PC-9 (cell line): Measurements from ENCODE around the gene EED. TPM values are rescaled to one million over a fixed set of nuclear protein-coding genes. Genes with fewer than 3 reads are reported as not detected.

Source experiments
- BruUV-seq: library from RNA; stranded (reverse); fragments of 400-500 nt; replicated peaks from 2 replicates; lab custom pipeline; 2021; lab: Mats Ljungman, UMichigan
- CTCF ChIA-PET: fragments of 300-600 bp; sonication (Branson Sonifier 250); formaldehyde crosslinking; loops from one replicate; lab custom pipeline; 2022; ENCODE audit warnings: antibody characterized with exemption; lab: Charles Lee
- POLR2A ChIA-PET: fragments of 300-600 bp; sonication (Branson Sonifier 250); formaldehyde crosslinking; loops from one replicate; lab custom pipeline; 2022; ENCODE audit warnings: antibody characterized with exemption; ENCODE audit not compliant: unreplicated experiment; lab: Charles Lee
- DNase-seq, 2 experiments: peaks; one replicate each; pipeline versions ENCODE4 v3.0.0 to v3.0.0-alpha.2; 2015 to 2022; ENCODE audit warnings: mixed read lengths in 1 of 2
- H2AFZ ChIP-seq: fragments of 200-600 bp; sonication (generic); 2 replicates; pipeline ENCODE4 v1.8.1; 2017; ENCODE audit warnings: antibody characterized with exemption
- H3F3A ChIP-seq: fragments of 200-600 bp; sonication (generic); 2 replicates; pipeline ENCODE4 v1.8.1; 2017; ENCODE audit warnings: antibody characterized with exemption, mild to moderate bottlenecking, low read depth; ENCODE audit not compliant: insufficient read depth
- H3K27ac ChIP-seq: fragments of 200-600 bp; sonication (generic); 2 replicates; pipeline ENCODE4 v1.6.1; 2016; ENCODE audit warnings: mixed run types
- H3K27me3 ChIP-seq: fragments of 200-600 bp; sonication (generic); 2 replicates; pipeline ENCODE4 v1.6.1; 2016; ENCODE audit warnings: low read depth, mixed run types; ENCODE audit not compliant: insufficient read depth
- H3K36me3 ChIP-seq: fragments of 200-600 bp; sonication (generic); 2 replicates; pipeline ENCODE4 v1.6.1; 2016; ENCODE audit warnings: low read depth, mixed run types
- H3K4me1 ChIP-seq: fragments of 200-600 bp; sonication (generic); replicated peaks from 2 replicates; pipeline ENCODE4 v1.6.1; 2016; ENCODE audit warnings: mixed run types; ENCODE audit not compliant: insufficient read depth
- H3K4me2 ChIP-seq: fragments of 200-600 bp; sonication (generic); 2 replicates; pipeline ENCODE4 v1.6.1; 2017; ENCODE audit warnings: mixed run types
- H3K4me3 ChIP-seq: fragments of 200-600 bp; sonication (generic); 2 replicates; pipeline ENCODE4 v1.6.1; 2016; ENCODE audit warnings: mixed run types
- H3K79me2 ChIP-seq: fragments of 200-600 bp; sonication (generic); 2 replicates; pipeline ENCODE4 v1.6.1; 2017; ENCODE audit warnings: low read depth, mixed run types
- H3K9me2 ChIP-seq: fragments of 200-600 bp; sonication (generic); 2 replicates; pipeline ENCODE4 v1.8.1; 2017; ENCODE audit warnings: mild to moderate bottlenecking; ENCODE audit not compliant: insufficient read depth
- H3K9me3 ChIP-seq: fragments of 200-600 bp; sonication (generic); 2 replicates; pipeline ENCODE4 v1.8.1; 2016; ENCODE audit warnings: low read depth; ENCODE audit not compliant: insufficient read depth
- H4K20me1 ChIP-seq: fragments of 200-600 bp; sonication (generic); 2 replicates; pipeline ENCODE4 v1.8.1; 2017; ENCODE audit not compliant: insufficient read depth
- EZH2 ChIP-seq: fragments of 200-600 bp; sonication (generic); IDR thresholded peaks from 2 replicates; pipeline ENCODE4 v1.8.0; 2017; ENCODE audit warnings: antibody characterized with exemption, low read depth
- intact Hi-C: fragments of 100-400 bp; cut with micrococcal nuclease; formaldehyde crosslinking; loops from one replicate; pipeline ENCODE4 v1.10.0; 2022; ENCODE audit not compliant: unreplicated experiment
- total RNA-seq: library from RNA; stranded (reverse); gene quantifications from 2 replicates; pipeline ENCODE4 v1.2.3, GENCODE V29; 2021
- TF ChIP-seq, protein P1 (sequence below): fragments of 200-600 bp; sonication (generic); conservative IDR thresholded peaks from 2 replicates; pipeline ENCODE4 v1.6.1; 2017; ENCODE audit warnings: mixed run types, antibody characterized with exemption, mild to moderate bottlenecking, moderate library complexity

EED gene
- total RNA-seq, 1 experiment from 2014 or later = 37.4 TPM

DNA sequence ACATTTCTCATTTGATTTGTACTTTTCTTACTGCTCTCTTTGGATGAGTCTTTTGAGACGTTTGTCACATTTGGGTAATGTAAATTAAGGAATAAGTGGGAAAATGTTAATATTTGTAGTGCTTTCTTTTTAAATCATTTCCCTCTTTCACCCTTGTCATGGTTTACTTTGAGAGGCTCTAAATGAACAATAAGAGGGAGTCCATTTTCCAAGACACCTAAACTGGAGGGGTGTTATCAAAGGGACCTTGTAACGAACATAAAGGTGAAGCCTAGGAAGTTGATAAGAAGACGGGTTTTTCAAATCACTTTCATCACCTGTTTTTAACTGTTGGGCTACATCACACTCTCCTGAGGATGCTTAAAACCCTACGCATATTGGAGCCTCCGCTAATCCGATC lies 12.1 kb downstream of the EED start:
- Histone ChIP-seq H4K20me1 (peaks cover 33% of the 10 kb centered on the region), H3K27ac (no peak overlapping the region), H3K4me3 (no peak overlapping the region), H3K36me3 (peaks cover 47% of the 10 kb centered on the region), H3K79me2 (peaks cover 71% of the 10 kb centered on the region), H3K4me1 (no peaks in the 10 kb centered on the region), H3K4me2 (no peak overlapping the region), H3K9me3 (no peaks in the 10 kb centered on the region), H3F3A (peaks cover 22% of the 10 kb centered on the region), H2AFZ (no peak overlapping the region), H3K27me3 (no peaks in the 10 kb centered on the region), H3K9me2 (no peaks in the 10 kb centered on the region)
- no TSS peak for BruUV-seq
- TF ChIP-seq, protein P1, sequence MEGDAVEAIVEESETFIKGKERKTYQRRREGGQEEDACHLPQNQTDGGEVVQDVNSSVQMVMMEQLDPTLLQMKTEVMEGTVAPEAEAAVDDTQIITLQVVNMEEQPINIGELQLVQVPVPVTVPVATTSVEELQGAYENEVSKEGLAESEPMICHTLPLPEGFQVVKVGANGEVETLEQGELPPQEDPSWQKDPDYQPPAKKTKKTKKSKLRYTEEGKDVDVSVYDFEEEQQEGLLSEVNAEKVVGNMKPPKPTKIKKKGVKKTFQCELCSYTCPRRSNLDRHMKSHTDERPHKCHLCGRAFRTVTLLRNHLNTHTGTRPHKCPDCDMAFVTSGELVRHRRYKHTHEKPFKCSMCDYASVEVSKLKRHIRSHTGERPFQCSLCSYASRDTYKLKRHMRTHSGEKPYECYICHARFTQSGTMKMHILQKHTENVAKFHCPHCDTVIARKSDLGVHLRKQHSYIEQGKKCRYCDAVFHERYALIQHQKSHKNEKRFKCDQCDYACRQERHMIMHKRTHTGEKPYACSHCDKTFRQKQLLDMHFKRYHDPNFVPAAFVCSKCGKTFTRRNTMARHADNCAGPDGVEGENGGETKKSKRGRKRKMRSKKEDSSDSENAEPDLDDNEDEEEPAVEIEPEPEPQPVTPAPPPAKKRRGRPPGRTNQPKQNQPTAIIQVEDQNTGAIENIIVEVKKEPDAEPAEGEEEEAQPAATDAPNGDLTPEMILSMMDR = no peak
- no peak for TF ChIP-seq EZH2
- CTCF ChIA-PET = interaction anchor here (0.7 kb wide), 1 partner anchor 14 kb away, joined by 11 read pairs; no protein-coding TSS in a partner anchor
- POLR2A ChIA-PET = interaction anchor here (0.6 to 0.7 kb wide), 2 partner anchors 10 to 282 kb away, joined by 7 to 9 read pairs; no protein-coding TSS in a partner anchor
- no peak for DNase-seq
- intact Hi-C loops = no loop called here

DNA sequence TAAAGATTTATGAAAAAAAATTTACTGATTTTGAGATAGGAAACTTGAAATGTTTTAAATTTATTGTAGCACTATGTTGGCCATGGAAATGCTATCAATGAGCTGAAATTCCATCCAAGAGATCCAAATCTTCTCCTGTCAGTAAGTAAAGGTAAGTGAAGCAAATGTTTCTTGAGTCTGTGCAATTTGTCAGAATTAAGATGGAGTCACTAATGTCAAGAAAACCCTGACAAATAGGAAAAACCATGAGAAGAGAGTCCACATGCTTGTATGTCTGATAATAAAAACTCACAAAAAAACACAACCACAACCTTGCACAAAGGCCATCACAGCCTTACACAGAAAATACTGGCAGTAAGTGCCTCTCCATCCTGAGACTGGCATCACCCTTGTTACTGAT lies 12.9 kb downstream of the EED start:
- H3K9me2 ChIP-seq = no peaks in the 10 kb centered on the region
- no peak overlapping the region for H2AFZ ChIP-seq
- H3K4me1 ChIP-seq = no peaks in the 10 kb centered on the region
- H3K9me3 ChIP-seq = no peaks in the 10 kb centered on the region
- TF ChIP-seq, protein P1 = no peak
- no peak for TF ChIP-seq EZH2
- H3K4me3 ChIP-seq = no peak overlapping the region
- intact Hi-C loops = no loop called here
- peaks cover 62% of the 10 kb centered on the region for H3K79me2 ChIP-seq
- ChIA-PET CTCF (interaction anchor here (0.7 kb wide), 1 partner anchor 13 kb away, joined by 11 read pairs; no protein-coding TSS in a partner anchor), POLR2A (interaction anchor here (0.6 to 0.7 kb wide), 2 partner anchors 11 to 283 kb away, joined by 7 to 9 read pairs; no protein-coding TSS in a partner anchor)
- H3K27me3 ChIP-seq = no peaks in the 10 kb centered on the region
- H4K20me1 ChIP-seq = peaks cover 31% of the 10 kb centered on the region
- no peak overlapping the region for H3K4me2 ChIP-seq
- DNase-seq = no peak
- peaks cover 41% of the 10 kb centered on the region for H3K36me3 ChIP-seq
- no peak overlapping the region for H3K27ac ChIP-seq
- BruUV-seq = no TSS peak
- peaks cover 17% of the 10 kb centered on the region for H3F3A ChIP-seq

DNA sequence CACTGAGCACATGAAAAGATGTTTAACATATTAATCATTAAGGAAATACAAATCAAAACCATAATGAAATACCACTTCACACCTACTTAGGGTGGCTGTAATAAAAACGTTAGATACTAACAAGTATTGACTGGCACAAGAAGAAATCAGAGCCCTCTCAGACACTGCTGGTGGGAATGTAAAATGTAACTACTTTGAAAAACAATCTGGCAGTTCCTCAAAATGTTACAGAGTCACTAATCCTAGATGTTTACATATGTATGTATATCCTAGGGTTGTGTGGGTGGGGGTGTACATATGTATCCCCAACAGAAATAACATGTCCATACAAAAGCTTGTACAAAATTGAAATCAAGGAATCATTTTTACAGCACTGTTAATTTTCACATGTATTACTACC lies 15.2 kb downstream of the EED start:
- TF ChIP-seq, protein P1 = no peak
- TF ChIP-seq EZH2 = no peak

More for the DNA sequence above, 15.2 kb downstream of the EED start:
- intact Hi-C loops = no loop called here
- no peak for DNase-seq
- peaks cover 56% of the 10 kb centered on the region for H3K36me3 ChIP-seq
- POLR2A ChIA-PET = no interaction called here
- peaks cover 18% of the 10 kb centered on the region for H3F3A ChIP-seq
- CTCF ChIA-PET = no interaction called here
- no peaks in the 10 kb centered on the region for H3K9me2 ChIP-seq
- H3K4me3 ChIP-seq = no peak overlapping the region
- no peak overlapping the region for H2AFZ ChIP-seq
- no peak overlapping the region for H3K27ac ChIP-seq
- H3K4me2 ChIP-seq = no peak overlapping the region
- H3K4me1 ChIP-seq = no peaks in the 10 kb centered on the region
- no TSS peak for BruUV-seq
- peaks cover 52% of the 10 kb centered on the region for H3K79me2 ChIP-seq
- no peaks in the 10 kb centered on the region for H3K9me3 ChIP-seq
- peaks cover 23% of the 10 kb centered on the region for H4K20me1 ChIP-seq
- no peaks in the 10 kb centered on the region for H3K27me3 ChIP-seq
